HepG2 (cell line): ENCODE results near the gene BCAS3. TPM values are rescaled to one million over a fixed set of nuclear protein-coding genes. Genes with fewer than 3 reads are reported as not detected.

ENCODE experiments used
- DNMT1 ChIP-seq: sonication (generic); formaldehyde crosslinking; IDR thresholded peaks from 2 replicates; pipeline ENCODE4 v1.5.1; 2020; ENCODE audit warnings: mild to moderate bottlenecking, missing genetic modification reagents
- GFI1 ChIP-seq: sonication (generic); formaldehyde crosslinking; IDR thresholded peaks from 2 replicates; pipeline ENCODE4 v1.5.0; 2020; ENCODE audit warnings: missing genetic modification reagents, mild to moderate bottlenecking, borderline replicate concordance
- KLF15 ChIP-seq: sonication (generic); formaldehyde crosslinking; IDR thresholded peaks from 2 replicates; pipeline ENCODE4 v1.8.1; 2023; ENCODE audit warnings: borderline replicate concordance, mild to moderate bottlenecking, inconsistent platforms, missing genetic modification reagents, mixed read lengths
- MATR3 ChIP-seq: sonication (generic); formaldehyde crosslinking; IDR thresholded peaks from 2 replicates; pipeline ENCODE4 v1.4.0; 2020; ENCODE audit warnings: missing genetic modification reagents
- RFX3 ChIP-seq: IDR thresholded peaks from 2 replicates; pipeline ENCODE4 v1.6.1; 2016; ENCODE audit warnings: missing biosample characterization, missing genetic modification reagents
- polyA plus RNA-seq, 8 experiments: library from polyadenylated mRNA; depleted of rRNA in 3 of 8; stranded (reverse) in 7 of 8; unstranded in 1 of 8; fragments of >200 nt; fragmentation: Illumina TruSeq in 4 of 8; extraction: Trizol in 4 of 8; gene quantifications; 2 replicates each; pipeline versions ENCODE4 v1.2.1 to v1.2.3, GENCODE V29; 2011 to 2016; ENCODE audit warnings: low read depth in 4 of 8, missing spikeins in 1 of 8, mixed read lengths in 1 of 8; ENCODE audit not compliant: insufficient read depth in 1 of 8
- total RNA-seq, 5 experiments: library from RNA; depleted of rRNA; stranded (reverse); fragments of >200 nt; fragmentation: Illumina TruSeq; extraction: Trizol; gene quantifications; 2 replicates each; pipeline ENCODE4 v1.2.3, GENCODE V29; 2016; ENCODE audit warnings: low read depth in 1 of 5
- TF ChIP-seq, protein P1 (sequence below): sonication (generic); formaldehyde crosslinking; IDR thresholded peaks from 2 replicates; pipeline ENCODE4 v1.4.0; 2020; ENCODE audit warnings: missing genetic modification reagents, borderline replicate concordance
- TF ChIP-seq, protein P2 (sequence below): sonication (generic); formaldehyde crosslinking; IDR thresholded peaks from 2 replicates; pipeline ENCODE4 v1.5.1; 2020; ENCODE audit warnings: mild to moderate bottlenecking, missing genetic modification reagents, borderline replicate concordance
- TF ChIP-seq, protein P3 (sequence below): sonication (generic); formaldehyde crosslinking; IDR thresholded peaks from 2 replicates; pipeline ENCODE4 v1.4.0; 2020; ENCODE audit warnings: missing genetic modification reagents
- TF ChIP-seq, protein P4 (sequence below): IDR thresholded peaks from 2 replicates; pipeline ENCODE4 v1.6.1; 2012; ENCODE audit warnings: inconsistent platforms

Gene BCAS3
- total and polyA plus RNA-seq, 2 of the 13 experiments (the other 11 are each of a cell fraction or from before 2014, with no cell fraction given): 10.7 to 11.2 TPM

DNA sequence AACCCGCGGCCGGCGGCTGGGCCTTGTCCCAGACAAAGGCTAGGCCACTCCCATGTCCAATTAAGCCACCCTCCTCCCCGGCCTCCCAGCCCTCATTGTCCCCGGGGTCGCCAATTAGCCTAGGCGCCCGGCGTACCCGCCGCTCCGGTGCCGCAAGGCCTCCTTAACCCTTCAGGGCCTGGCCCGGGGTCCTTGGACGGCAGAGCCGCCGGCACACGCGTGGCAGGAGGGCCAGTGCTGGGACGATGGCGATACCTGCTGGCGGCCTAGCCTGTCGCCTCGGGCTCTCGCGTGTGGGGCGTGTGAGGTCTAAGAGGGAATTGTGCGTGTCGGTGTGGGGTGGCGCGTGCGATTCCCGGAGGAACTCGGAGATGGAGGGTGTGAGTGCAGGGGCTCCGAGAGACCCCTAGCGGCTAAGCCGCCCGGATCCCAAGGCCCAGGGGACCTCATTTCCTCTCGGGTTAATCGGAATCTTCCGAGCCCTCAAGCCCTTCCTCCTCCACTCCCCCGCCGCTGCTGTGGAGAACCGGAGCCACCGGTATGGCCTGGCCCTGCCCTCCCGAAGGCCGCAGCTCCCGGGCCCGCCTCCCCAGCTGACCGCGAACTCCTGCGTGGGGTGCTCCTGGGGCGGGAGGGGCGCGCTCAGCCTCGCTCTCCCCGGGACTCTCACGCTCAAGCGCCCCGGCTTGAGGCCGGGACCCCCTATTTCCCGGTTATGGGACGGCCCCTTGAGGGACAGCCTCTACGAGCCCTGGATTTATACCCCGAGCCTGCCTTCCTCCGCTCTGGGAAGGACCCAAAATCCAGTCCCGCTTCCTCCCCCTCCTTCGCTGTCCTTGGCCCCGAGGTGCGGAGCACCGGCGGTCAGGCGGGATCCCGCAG, 733.9 kb downstream of the BCAS3 start (continued):
- TF ChIP-seq KLF15 (no peak), DNMT1 (CRISPR knock-in tag) (0 out of 2 replicates have a peak, but pooled peaks have one; percentile 27), GFI1 (no peak), MATR3 (CRISPR knock-in tag) (no peak), RFX3 (CRISPR knock-in tag) (no peak)
- TF ChIP-seq, protein P1, sequence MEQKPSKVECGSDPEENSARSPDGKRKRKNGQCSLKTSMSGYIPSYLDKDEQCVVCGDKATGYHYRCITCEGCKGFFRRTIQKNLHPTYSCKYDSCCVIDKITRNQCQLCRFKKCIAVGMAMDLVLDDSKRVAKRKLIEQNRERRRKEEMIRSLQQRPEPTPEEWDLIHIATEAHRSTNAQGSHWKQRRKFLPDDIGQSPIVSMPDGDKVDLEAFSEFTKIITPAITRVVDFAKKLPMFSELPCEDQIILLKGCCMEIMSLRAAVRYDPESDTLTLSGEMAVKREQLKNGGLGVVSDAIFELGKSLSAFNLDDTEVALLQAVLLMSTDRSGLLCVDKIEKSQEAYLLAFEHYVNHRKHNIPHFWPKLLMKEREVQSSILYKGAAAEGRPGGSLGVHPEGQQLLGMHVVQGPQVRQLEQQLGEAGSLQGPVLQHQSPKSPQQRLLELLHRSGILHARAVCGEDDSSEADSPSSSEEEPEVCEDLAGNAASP (CRISPR knock-in tag): no peak
- TF ChIP-seq, protein P2, sequence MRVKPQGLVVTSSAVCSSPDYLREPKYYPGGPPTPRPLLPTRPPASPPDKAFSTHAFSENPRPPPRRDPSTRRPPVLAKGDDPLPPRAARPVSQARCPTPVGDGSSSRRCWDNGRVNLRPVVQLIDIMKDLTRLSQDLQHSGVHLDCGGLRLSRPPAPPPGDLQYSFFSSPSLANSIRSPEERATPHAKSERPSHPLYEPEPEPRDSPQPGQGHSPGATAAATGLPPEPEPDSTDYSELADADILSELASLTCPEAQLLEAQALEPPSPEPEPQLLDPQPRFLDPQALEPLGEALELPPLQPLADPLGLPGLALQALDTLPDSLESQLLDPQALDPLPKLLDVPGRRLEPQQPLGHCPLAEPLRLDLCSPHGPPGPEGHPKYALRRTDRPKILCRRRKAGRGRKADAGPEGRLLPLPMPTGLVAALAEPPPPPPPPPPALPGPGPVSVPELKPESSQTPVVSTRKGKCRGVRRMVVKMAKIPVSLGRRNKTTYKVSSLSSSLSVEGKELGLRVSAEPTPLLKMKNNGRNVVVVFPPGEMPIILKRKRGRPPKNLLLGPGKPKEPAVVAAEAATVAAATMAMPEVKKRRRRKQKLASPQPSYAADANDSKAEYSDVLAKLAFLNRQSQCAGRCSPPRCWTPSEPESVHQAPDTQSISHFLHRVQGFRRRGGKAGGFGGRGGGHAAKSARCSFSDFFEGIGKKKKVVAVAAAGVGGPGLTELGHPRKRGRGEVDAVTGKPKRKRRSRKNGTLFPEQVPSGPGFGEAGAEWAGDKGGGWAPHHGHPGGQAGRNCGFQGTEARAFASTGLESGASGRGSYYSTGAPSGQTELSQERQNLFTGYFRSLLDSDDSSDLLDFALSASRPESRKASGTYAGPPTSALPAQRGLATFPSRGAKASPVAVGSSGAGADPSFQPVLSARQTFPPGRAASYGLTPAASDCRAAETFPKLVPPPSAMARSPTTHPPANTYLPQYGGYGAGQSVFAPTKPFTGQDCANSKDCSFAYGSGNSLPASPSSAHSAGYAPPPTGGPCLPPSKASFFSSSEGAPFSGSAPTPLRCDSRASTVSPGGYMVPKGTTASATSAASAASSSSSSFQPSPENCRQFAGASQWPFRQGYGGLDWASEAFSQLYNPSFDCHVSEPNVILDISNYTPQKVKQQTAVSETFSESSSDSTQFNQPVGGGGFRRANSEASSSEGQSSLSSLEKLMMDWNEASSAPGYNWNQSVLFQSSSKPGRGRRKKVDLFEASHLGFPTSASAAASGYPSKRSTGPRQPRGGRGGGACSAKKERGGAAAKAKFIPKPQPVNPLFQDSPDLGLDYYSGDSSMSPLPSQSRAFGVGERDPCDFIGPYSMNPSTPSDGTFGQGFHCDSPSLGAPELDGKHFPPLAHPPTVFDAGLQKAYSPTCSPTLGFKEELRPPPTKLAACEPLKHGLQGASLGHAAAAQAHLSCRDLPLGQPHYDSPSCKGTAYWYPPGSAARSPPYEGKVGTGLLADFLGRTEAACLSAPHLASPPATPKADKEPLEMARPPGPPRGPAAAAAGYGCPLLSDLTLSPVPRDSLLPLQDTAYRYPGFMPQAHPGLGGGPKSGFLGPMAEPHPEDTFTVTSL (CRISPR knock-in tag): no peak
- TF ChIP-seq, protein P3, sequence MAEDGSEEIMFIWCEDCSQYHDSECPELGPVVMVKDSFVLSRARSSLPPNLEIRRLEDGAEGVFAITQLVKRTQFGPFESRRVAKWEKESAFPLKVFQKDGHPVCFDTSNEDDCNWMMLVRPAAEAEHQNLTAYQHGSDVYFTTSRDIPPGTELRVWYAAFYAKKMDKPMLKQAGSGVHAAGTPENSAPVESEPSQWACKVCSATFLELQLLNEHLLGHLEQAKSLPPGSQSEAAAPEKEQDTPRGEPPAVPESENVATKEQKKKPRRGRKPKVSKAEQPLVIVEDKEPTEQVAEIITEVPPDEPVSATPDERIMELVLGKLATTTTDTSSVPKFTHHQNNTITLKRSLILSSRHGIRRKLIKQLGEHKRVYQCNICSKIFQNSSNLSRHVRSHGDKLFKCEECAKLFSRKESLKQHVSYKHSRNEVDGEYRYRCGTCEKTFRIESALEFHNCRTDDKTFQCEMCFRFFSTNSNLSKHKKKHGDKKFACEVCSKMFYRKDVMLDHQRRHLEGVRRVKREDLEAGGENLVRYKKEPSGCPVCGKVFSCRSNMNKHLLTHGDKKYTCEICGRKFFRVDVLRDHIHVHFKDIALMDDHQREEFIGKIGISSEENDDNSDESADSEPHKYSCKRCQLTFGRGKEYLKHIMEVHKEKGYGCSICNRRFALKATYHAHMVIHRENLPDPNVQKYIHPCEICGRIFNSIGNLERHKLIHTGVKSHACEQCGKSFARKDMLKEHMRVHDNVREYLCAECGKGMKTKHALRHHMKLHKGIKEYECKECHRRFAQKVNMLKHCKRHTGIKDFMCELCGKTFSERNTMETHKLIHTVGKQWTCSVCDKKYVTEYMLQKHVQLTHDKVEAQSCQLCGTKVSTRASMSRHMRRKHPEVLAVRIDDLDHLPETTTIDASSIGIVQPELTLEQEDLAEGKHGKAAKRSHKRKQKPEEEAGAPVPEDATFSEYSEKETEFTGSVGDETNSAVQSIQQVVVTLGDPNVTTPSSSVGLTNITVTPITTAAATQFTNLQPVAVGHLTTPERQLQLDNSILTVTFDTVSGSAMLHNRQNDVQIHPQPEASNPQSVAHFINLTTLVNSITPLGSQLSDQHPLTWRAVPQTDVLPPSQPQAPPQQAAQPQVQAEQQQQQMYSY: no peak
- TF ChIP-seq, protein P4, sequence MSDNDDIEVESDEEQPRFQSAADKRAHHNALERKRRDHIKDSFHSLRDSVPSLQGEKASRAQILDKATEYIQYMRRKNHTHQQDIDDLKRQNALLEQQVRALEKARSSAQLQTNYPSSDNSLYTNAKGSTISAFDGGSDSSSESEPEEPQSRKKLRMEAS: no peak
